Tibial artery (tissue), 4 donors: ENCODE data around the gene SMC3.

Experiments used
- DNase-seq, 2 donors: peaks; one replicate each; pipeline ENCODE4 v3.0.0-alpha.2; 2019
- H3K27ac ChIP-seq, 2 donors: fragments of 200-600 bp; sonication (generic) in 1 of 2; 1 replicate in 1 of 2; 2 replicates in 1 of 2; pipeline ENCODE4 v1.5.1; 2018 to 2019; ENCODE audit warnings: mild to moderate bottlenecking in 1 of 2
- H3K27me3 ChIP-seq, 2 donors: fragments of 200-600 bp; sonication (generic) in 1 of 2; one replicate each; pipeline versions ENCODE4 v1.5.1 to v1.6.0; 2016 to 2019
- H3K36me3 ChIP-seq, 3 donors: fragments of 200-600 bp; sonication (generic) in 2 of 3; one replicate each; pipeline ENCODE4 v1.5.1; 2016 to 2019; ENCODE audit warnings: mild to moderate bottlenecking in 2 of 3
- H3K4me1 ChIP-seq, 4 donors: fragments of 200-600 bp; sonication (generic) in 2 of 4; 1 replicate in 3 of 4; 2 replicates in 1 of 4; pipeline ENCODE4 v1.5.1; 2016 to 2019
- H3K4me3 ChIP-seq, 2 donors: fragments of 200-600 bp; sonication (generic) in 1 of 2; 1 replicate in 1 of 2; 2 replicates in 1 of 2; pipeline ENCODE4 v1.5.1; 2018 to 2019; ENCODE audit warnings: mild to moderate bottlenecking in 2 of 2
- H3K9me3 ChIP-seq, 3 donors: fragments of 200-600 bp; sonication (generic) in 1 of 3; one replicate each; pipeline ENCODE4 v1.5.1; 2016 to 2019
- intact Hi-C: fragments of 100-400 bp; cut with DNase I; formaldehyde crosslinking; loops from one replicate; pipeline ENCODE4 v1.15.0; 2023; ENCODE audit warnings: low total_unique reads
- TF ChIP-seq, protein P1 (sequence below), 2 experiments: fragments of 200-600 bp in 1 of 2; fragments of 450-650 bp in 1 of 2; IDR thresholded peaks; one replicate each; pipeline ENCODE4 v1.5.1; 2017 to 2019; ENCODE audit warnings: antibody characterized with exemption in 2 of 2, mild to moderate bottlenecking in 1 of 2, moderate library complexity in 1 of 2

Gene SMC3

GRCh38 chr10:110539091-110539490 is 28.4 kb upstream of the SMC3 start:
- H3K9me3 ChIP-seq: no peaks in the 10 kb centered on the region
- intact Hi-C loops: no loop called here
- no peaks in the 10 kb centered on the region for H3K4me1 ChIP-seq
- H3K27me3 ChIP-seq: peaks cover 0 to 26% of the 10 kb centered on the region in 2 donors
- H3K36me3 ChIP-seq: no peaks in the 10 kb centered on the region
- TF ChIP-seq, protein P1, sequence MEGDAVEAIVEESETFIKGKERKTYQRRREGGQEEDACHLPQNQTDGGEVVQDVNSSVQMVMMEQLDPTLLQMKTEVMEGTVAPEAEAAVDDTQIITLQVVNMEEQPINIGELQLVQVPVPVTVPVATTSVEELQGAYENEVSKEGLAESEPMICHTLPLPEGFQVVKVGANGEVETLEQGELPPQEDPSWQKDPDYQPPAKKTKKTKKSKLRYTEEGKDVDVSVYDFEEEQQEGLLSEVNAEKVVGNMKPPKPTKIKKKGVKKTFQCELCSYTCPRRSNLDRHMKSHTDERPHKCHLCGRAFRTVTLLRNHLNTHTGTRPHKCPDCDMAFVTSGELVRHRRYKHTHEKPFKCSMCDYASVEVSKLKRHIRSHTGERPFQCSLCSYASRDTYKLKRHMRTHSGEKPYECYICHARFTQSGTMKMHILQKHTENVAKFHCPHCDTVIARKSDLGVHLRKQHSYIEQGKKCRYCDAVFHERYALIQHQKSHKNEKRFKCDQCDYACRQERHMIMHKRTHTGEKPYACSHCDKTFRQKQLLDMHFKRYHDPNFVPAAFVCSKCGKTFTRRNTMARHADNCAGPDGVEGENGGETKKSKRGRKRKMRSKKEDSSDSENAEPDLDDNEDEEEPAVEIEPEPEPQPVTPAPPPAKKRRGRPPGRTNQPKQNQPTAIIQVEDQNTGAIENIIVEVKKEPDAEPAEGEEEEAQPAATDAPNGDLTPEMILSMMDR (IDR thresholded peaks at IDR 0.05): no peak
- H3K4me3 ChIP-seq: no peak overlapping the region
- no peak for DNase-seq
- H3K27ac ChIP-seq: no peak overlapping the region

DNA sequence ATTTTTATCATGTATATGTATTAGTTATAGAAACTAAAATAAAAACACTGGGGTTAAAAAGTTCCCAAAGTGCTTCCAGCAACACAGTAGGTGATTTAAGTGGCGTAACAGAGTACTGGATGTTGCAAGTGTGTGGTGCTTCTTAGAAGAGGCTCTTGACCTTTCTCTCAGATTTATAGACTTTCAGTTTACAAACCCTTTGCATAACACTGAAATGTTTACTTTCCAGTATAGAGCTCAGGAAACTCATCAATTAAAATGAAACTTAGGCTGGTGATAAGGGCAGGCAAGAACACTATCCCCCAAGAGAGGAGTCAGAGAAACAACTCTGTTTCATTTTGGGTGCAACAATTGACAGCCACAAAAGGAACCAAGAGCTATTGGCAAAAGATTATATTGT is 27.5 kb upstream of the SMC3 start:
- no peaks in the 10 kb centered on the region for H3K4me1 ChIP-seq
- no peak for DNase-seq
- H3K36me3 ChIP-seq: no peaks in the 10 kb centered on the region
- TF ChIP-seq, protein P1 (IDR thresholded peaks at IDR 0.05): no peak
- peaks cover 0 to 16% of the 10 kb centered on the region in 2 donors for H3K27me3 ChIP-seq
- intact Hi-C loops: loop anchor here (10.0 kb wide), 1 partner anchor 335 kb away; the partner anchor contains the start of gene MXI1
- H3K27ac ChIP-seq: no peak overlapping the region
- H3K9me3 ChIP-seq: no peaks in the 10 kb centered on the region
- no peak overlapping the region for H3K4me3 ChIP-seq

DNA sequence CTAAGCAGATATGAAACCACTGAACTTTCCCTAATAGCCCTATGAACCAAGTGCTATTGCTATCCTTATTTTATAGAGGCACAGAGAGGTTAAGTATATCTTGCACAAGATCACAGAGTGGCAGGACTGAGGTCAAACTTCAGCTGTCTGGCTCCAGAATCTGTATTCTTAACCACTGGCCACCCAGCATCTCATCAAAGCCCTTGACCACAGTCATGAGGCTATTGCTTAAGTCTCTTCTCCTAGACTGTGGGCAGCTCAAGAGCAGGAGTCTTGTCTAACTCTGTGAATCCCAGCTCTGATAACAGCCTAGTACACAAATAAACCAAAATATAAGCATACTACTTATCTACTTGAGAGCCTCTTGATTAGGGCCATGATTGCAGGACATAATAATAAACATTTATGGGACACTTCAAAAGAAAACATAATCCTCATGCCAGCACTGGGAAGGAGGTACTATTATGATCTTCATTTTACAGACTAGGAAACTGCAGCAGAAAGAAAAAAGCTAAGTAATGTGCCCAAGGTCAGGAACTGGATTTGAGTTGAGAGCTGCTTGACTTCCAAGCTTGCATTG is 22.4 kb upstream of the SMC3 start:
- no peak for DNase-seq
- intact Hi-C loops: loop anchor here (5.0 to 10.0 kb wide), 2 partner anchors 238 to 340 kb away; partner anchors contain the start of gene MXI1
- Histone ChIP-seq H3K4me1 (no peaks in the 10 kb centered on the region), H3K27me3 (peaks cover 0 to 5% of the 10 kb centered on the region in 2 donors), H3K27ac (no peak overlapping the region), H3K36me3 (no peaks in the 10 kb centered on the region), H3K9me3 (no peaks in the 10 kb centered on the region), H3K4me3 (no peak overlapping the region)
- TF ChIP-seq, protein P1 (IDR thresholded peaks at IDR 0.05): no peak

DNA sequence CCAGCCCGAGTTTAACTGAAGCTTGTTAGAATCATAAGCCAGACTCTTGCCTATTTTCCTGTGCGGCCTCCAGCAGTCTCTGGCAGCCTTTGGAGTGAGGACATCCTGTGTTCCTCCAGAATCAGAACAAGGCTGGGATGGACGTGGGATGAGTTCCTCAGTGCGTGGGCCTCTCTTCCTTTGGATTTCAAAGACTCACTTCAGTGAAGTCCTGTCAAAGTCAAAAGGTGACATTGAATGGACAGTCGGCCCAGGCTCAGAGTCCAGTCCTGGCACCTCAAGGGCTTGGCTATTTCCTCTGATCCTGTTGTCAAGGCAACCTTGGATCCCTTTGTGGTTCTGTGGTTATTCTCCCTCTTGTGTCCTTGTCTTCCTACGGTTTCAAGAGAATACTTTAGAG is 21.4 kb upstream of the SMC3 start:
- Histone ChIP-seq H3K36me3 (no peaks in the 10 kb centered on the region), H3K27ac (no peak overlapping the region), H3K9me3 (no peaks in the 10 kb centered on the region), H3K4me1 (no peaks in the 10 kb centered on the region), H3K4me3 (no peak overlapping the region), H3K27me3 (peaks cover 0 to 9% of the 10 kb centered on the region in 2 donors)
- no peak for DNase-seq
- intact Hi-C loops: loop anchor here (5.0 to 10.0 kb wide), 2 partner anchors 239 to 341 kb away; partner anchors contain the start of gene MXI1
- TF ChIP-seq, protein P1 (IDR thresholded peaks at IDR 0.05): no peak

DNA sequence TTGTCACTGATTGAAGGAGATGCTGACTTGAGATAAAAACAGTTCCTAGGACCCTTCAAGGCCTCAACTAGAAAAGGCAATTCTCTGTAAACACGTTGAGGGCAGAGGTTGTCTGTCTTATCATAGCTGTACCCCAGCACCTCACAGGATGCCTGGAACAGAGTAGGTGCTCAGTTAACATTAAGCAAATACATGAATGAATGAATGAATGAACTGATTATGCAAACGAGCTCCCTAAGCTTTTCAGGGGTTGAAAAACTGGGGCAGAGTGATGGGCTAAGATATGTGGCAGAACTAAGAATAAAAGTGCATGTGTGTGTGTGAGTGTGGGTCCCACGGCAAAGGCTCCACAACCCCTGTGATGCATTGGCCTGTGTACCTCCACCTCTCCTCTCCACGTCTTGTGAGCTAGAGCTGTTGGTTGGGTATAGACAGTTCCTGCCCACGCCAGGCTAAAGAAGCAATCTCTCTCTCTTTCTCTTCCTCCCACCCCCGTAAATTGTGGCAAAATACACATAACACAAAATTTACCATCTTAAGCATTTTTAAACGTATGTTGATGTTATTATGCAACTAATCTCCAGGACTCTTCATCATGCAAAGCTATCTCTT is 20.9 kb upstream of the SMC3 start:
- intact Hi-C loops: loop anchor here (5.0 to 10.0 kb wide), 2 partner anchors 239 to 342 kb away; partner anchors contain the start of gene MXI1
- Histone ChIP-seq H3K4me1 (no peaks in the 10 kb centered on the region), H3K9me3 (no peaks in the 10 kb centered on the region), H3K27me3 (peaks cover 0 to 13% of the 10 kb centered on the region in 2 donors), H3K4me3 (no peak overlapping the region), H3K27ac (no peak overlapping the region), H3K36me3 (no peaks in the 10 kb centered on the region)
- TF ChIP-seq, protein P1 (IDR thresholded peaks at IDR 0.05): no peak
- no peak for DNase-seq
